HG03460 (cell line): Measurements from ENCODE around the gene YPEL4.
"Not testable (repeated sequence)": the region's sequence is repeated elsewhere in the genome, so short reads cannot be mapped to it uniquely, and the experiment has no call there.

Source experiments
- ATAC-seq: cut with Tn5 transposase; IDR thresholded peaks from one replicate; pipeline ENCODE4 v1.9.1; 2021; ENCODE audit not compliant: unreplicated experiment

YPEL4 gene, protein sequence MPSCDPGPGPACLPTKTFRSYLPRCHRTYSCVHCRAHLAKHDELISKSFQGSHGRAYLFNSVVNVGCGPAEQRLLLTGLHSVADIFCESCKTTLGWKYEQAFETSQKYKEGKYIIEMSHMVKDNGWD

GRCh38 chr11:57649826-57650738, at the start of gene YPEL4:
TSS of gene YPEL4 (minus strand) at chr11:57649912. CDS start at chr11:57647107, 2,805 bp downstream.
- ATAC-seq = no peak

DNA sequence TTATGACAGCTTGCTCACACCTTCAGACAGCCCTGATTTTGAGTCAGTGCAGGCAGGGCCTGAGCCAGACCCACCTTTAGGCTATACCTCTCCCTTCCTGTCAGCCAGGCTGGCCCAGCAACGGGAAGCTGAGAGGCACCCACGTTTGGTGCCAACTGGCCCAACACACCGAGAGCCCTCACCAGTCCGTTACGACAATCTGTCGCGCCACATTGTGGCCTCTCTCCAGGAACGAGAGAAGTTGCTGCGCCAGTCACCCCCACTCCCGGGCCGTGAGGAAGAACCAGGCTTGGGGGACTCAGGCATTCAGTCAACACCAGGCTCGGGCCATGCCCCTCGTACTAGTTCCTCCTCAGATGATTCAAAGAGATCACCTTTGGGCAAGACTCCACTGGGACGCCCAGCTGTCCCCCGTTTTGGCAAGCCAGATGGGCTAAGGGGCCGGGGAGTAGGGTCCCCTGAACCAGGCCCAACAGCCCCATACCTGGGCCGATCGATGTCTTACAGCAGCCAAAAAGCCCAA, 49.2 kb upstream of the YPEL4 start:
- ATAC-seq = no peak

DNA sequence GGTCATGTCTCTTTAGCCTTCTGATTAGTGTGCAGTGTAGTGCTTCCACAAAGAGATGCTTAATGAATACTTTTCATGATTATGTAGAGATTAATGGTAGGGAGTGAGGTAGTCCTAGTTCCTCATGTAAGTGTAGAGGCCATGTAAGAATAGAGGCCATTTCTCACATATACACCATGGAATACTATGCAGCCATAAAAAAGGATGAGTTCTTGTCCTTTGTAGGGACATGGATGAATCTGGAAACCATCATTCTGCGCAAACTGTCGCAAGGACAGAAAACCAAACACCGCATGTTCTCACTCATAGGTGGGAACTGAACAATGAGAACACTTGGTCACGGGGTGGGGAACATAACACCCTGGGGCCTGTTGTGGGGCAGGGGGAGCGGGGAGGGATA, 40.8 kb upstream of the YPEL4 start:
- not testable (repeated sequence) for ATAC-seq

- ATAC-seq = no peak
These were observed 31.5 kb upstream of the YPEL4 start for GRCh38 chr11:57681168-57681567.

DNA sequence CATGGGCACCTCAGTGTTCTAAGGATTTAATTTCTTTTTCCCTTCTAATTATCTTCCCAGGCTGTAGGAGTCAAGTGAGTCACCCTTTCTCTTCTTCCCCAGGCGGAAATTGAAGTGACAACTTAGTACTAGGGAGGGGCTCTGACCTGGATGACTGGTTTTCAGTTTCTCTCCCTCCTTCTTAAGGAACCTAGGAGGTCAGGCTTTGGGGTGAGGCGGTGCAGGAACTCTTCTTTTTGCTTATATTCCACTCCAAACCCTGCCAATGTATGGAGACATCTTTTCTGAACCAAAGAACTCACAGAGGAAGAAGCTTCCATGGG, 30.8 kb upstream of the YPEL4 start:
- ATAC-seq = no peak

DNA sequence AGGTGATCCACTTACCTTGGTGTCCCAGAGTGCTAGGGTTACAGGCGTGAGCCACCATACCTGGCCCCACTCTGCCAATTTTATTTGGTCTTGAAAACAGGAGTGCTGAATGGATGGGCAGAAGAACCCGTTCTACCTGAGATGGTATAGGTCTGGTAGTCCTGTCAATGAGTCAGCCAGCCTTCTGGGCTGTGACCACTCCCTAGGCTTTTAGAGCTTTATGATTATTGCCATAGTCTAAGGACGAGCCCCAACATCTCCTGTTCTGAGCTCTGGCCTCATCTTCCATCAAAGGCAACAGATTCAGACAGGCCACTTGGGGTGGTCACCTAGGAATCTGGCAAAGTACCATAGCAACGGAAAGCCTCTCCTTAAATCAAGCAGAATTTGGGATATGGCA, 29.7 kb upstream of the YPEL4 start:
- ATAC-seq = no peak

- ATAC-seq = no peak
These were observed 25.6 kb upstream of the YPEL4 start for GRCh38 chr11:57675176-57675941.

- ATAC-seq = no peak
These were observed 24.5 kb upstream of the YPEL4 start for GRCh38 chr11:57674251-57674650.

DNA sequence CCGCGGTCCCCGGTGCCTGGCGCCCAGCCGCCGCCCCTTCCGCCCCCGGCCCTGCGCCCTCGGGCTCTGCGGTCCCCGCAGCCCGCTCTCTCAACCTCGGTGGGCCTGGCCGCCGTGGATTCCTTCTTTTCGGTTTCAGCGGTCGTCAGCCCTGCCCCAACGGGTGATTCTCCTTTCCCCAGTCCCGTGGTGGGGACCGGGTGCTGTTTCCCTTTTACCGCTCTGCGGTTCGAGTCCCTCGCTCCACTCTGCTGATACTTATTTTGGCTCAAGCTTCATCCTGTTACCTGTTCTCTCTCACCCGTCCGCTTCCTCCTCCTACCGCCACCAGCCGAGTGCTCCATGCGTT, 18.7 kb upstream of the YPEL4 start:
- ATAC-seq = peak; percentile 12

- ATAC-seq = peak; percentile 80
These were observed 18.2 kb upstream of the YPEL4 start, which contains the start of gene ZDHHC5 for GRCh38 chr11:57667736-57668433. TSS of gene ZDHHC5 (plus strand) at chr11:57668114. CDS start at chr11:57673091, 4,977 bp downstream.

- peak; percentile 63 for ATAC-seq
These were observed 17.5 kb upstream of the YPEL4 start for GRCh38 chr11:57667117-57667735.

GRCh38 chr11:57663975-57664374, 14.3 kb upstream of the YPEL4 start:
- no peak for ATAC-seq

- no peak for ATAC-seq
These were observed 13.2 kb upstream of the YPEL4 start for GRCh38 chr11:57662893-57663292.

- no peak for ATAC-seq
These were observed 10.0 kb upstream of the YPEL4 start for GRCh38 chr11:57659669-57660068.

DNA sequence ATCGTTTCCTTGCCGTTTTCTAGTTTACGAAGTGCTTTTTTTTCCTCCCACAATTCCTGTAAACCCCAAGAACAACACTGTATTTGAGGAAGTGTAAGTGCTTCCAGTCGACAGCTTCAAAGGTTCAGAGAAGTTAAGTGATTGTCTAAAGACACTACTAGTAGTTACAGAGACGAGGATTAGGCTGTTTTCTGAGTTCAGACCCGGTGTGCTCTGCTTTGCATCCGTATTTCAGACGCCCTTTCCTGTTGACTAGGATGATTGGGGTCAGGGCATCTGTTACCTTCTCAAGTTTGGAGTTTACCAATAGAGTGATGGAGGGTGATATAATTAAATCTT, 8.3 kb upstream of the YPEL4 start:
- ATAC-seq = no peak

DNA sequence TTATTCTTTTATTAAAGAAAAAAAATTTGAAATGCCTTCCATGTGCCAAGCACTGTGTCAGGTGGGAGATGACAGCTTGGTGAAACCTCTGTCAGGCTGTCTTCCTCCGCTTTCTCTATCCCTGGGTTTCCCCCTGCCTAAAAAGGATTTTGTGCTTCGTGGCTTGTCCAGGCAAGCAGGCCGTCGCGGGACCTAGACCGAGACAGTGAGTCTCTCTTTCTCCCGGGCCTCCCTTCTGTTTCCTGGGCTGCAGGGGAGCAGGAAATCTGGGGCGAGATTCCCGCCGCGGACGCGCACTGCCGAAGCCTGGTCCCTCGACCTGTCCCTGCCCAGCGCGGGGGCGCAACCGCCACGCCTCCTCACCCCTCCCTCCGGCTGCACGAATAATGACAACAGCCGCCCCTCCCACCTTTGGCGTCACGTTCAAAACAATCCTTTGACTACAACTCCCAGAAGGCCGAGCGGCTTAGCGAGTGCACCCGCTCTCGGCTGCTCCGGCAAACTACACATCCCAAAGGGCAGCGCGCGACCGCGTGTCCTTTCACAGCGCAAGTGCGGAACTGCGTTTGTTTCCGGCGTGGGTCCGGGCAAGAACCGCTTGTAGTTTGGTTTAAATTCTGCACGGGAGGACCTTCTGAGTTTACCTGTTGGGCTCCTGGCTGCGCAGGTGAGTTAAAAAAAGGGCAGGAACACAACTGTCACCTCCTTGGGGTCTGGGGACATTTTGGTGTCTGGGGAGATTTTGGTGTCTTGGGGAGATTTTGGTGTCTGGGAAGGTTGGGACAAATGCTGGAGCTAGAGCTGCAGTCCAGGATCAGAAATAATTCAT, 7.7 kb upstream of the YPEL4 start, which contains the start of gene CLP1:
Gene CLP1, plus strand, starts transcription at position 569 of the 829 bp plus-strand sequence. CDS start 1,715 bp downstream, outside the sequence.
- ATAC-seq = peak; percentile 98

DNA sequence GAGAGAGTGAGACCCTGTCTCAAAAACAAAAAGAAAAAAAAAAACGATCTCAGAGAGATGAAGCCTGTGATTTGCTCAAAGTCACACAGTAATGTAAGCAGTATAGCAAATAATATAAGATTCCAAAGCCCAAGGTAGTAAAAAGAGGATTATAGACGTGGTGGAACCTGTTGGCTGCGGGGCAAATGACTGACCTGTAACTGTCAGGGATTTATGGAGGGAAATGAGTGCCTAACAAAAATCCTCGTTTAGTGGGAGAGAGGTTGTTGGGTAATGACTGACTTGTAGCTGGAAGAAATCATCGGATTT, 7.1 kb upstream of the YPEL4 start:
- no peak for ATAC-seq

GRCh38 chr11:57653163-57653562, 3.5 kb upstream of the YPEL4 start:
- ATAC-seq = no peak

GRCh38 chr11:57652662-57653061, 3.0 kb upstream of the YPEL4 start:
- no peak for ATAC-seq

- ATAC-seq = not testable (repeated sequence)
These were observed 2.5 kb upstream of the YPEL4 start for GRCh38 chr11:57652230-57652629.
